HepG2 (cell line): Measurements from ENCODE around the gene B4GALT1. TPM values are rescaled to one million over a fixed set of nuclear protein-coding genes. Genes with fewer than 3 reads are reported as not detected.

Experiments
- ARNT2 ChIP-seq: sonication (generic); formaldehyde crosslinking; IDR thresholded peaks from 2 replicates; pipeline ENCODE4 v1.8.0; 2022; ENCODE audit warnings: mild to moderate bottlenecking, low read depth, missing genetic modification reagents, moderate library complexity
- FIP1L1 ChIP-seq: fragments of 200-400 bp; formaldehyde crosslinking; IDR thresholded peaks from 2 replicates; pipeline ENCODE4 v1.6.1; 2018; ENCODE audit warnings: low read depth, mild to moderate bottlenecking, low read length, moderate library complexity, borderline replicate concordance; ENCODE audit not compliant: insufficient read depth
- FOSL2 ChIP-seq: sonication (generic); formaldehyde crosslinking; IDR thresholded peaks from 2 replicates; pipeline ENCODE4 v1.4.0; 2020; ENCODE audit warnings: missing genetic modification reagents
- GTF3A ChIP-seq: sonication (generic); formaldehyde crosslinking; conservative IDR thresholded peaks from 2 replicates; pipeline ENCODE4 v1.4.0; 2020; ENCODE audit warnings: mild to moderate bottlenecking, missing genetic modification reagents
- HNF4A ChIP-seq: sonication (generic); formaldehyde crosslinking; IDR thresholded peaks from 2 replicates; pipeline ENCODE4 v1.4.0; 2020; ENCODE audit warnings: missing genetic modification reagents
- PATZ1 ChIP-seq: sonication (generic); formaldehyde crosslinking; IDR thresholded peaks from 2 replicates; pipeline ENCODE4 v1.4.0; 2020; ENCODE audit warnings: missing genetic modification reagents
- REXO4 ChIP-seq: sonication (generic); formaldehyde crosslinking; IDR thresholded peaks from 2 replicates; pipeline ENCODE4 v1.8.0; 2022; ENCODE audit warnings: missing genetic modification reagents, mild to moderate bottlenecking, borderline replicate concordance
- ZFX ChIP-seq: sonication (generic); formaldehyde crosslinking; IDR thresholded peaks from 2 replicates; pipeline ENCODE4 v1.4.0; 2020; ENCODE audit warnings: mild to moderate bottlenecking, low read depth, missing genetic modification reagents, moderate library complexity
- ZNF451 ChIP-seq: sonication (generic); formaldehyde crosslinking; IDR thresholded peaks from 2 replicates; pipeline ENCODE4 v1.5.0; 2020; ENCODE audit warnings: mild to moderate bottlenecking, missing genetic modification reagents
- ZNF572 ChIP-seq: sonication (generic); formaldehyde crosslinking; IDR thresholded peaks from 2 replicates; pipeline ENCODE4 v1.5.1; 2020; ENCODE audit warnings: mild to moderate bottlenecking, missing genetic modification reagents
- ZNF776 ChIP-seq: sonication (generic); formaldehyde crosslinking; IDR thresholded peaks from 2 replicates; pipeline ENCODE4 v1.4.0; 2020; ENCODE audit warnings: mild to moderate bottlenecking, missing genetic modification reagents
- ZNF878 ChIP-seq: sonication (generic); formaldehyde crosslinking; IDR thresholded peaks from 2 replicates; pipeline ENCODE4 v1.8.1; 2023; ENCODE audit warnings: mild to moderate bottlenecking, missing genetic modification reagents, moderate library complexity
- polyA plus RNA-seq, 8 experiments: library from polyadenylated mRNA; depleted of rRNA in 3 of 8; stranded (reverse) in 7 of 8; unstranded in 1 of 8; fragments of >200 nt; fragmentation: Illumina TruSeq in 4 of 8; extraction: Trizol in 4 of 8; gene quantifications; 2 replicates each; pipeline versions ENCODE4 v1.2.1 to v1.2.3, GENCODE V29; 2011 to 2016; ENCODE audit warnings: low read depth in 4 of 8, missing spikeins in 1 of 8, mixed read lengths in 1 of 8; ENCODE audit not compliant: insufficient read depth in 1 of 8
- total RNA-seq, 5 experiments: library from RNA; depleted of rRNA; stranded (reverse); fragments of >200 nt; fragmentation: Illumina TruSeq; extraction: Trizol; gene quantifications; 2 replicates each; pipeline ENCODE4 v1.2.3, GENCODE V29; 2016; ENCODE audit warnings: low read depth in 1 of 5
- TF ChIP-seq, protein P1 (sequence below): IDR thresholded peaks from 2 replicates; pipeline ENCODE4 v1.4.0; 2020; ENCODE audit warnings: mild to moderate bottlenecking, missing genetic modification reagents

B4GALT1 gene
- total and polyA plus RNA-seq, 2 of the 13 experiments (the other 11 are each of a cell fraction or from before 2014, with no cell fraction given) = 15.7 to 33.5 TPM

GRCh38 chr9:33151007-33151557 lies 16.1 kb downstream of the B4GALT1 start (continued):
- TF ChIP-seq ZFX (CRISPR knock-in tag) = peak; percentile 33; the same call in 1 of the 2 replicates
- TF ChIP-seq GTF3A (CRISPR knock-in tag) = no peak
- TF ChIP-seq ZNF451 (CRISPR knock-in tag) = no peak
- TF ChIP-seq HNF4A (CRISPR knock-in tag) = 0 out of 2 replicates have a peak, but pooled peaks have one; percentile 49
- no peak for TF ChIP-seq ZNF776 (CRISPR knock-in tag)
- TF ChIP-seq REXO4 (CRISPR knock-in tag) = no peak
- TF ChIP-seq ARNT2 (CRISPR knock-in tag) = no peak
- TF ChIP-seq FIP1L1 = no peak
- TF ChIP-seq FOSL2 (CRISPR knock-in tag) = 0 out of 2 replicates have a peak, but pooled peaks have one; percentile 19
- no peak for TF ChIP-seq ZNF878 (CRISPR knock-in tag)
- TF ChIP-seq PATZ1 (CRISPR knock-in tag) = 0 out of 2 replicates have a peak, but pooled peaks have one; percentile 12
- TF ChIP-seq, protein P1, sequence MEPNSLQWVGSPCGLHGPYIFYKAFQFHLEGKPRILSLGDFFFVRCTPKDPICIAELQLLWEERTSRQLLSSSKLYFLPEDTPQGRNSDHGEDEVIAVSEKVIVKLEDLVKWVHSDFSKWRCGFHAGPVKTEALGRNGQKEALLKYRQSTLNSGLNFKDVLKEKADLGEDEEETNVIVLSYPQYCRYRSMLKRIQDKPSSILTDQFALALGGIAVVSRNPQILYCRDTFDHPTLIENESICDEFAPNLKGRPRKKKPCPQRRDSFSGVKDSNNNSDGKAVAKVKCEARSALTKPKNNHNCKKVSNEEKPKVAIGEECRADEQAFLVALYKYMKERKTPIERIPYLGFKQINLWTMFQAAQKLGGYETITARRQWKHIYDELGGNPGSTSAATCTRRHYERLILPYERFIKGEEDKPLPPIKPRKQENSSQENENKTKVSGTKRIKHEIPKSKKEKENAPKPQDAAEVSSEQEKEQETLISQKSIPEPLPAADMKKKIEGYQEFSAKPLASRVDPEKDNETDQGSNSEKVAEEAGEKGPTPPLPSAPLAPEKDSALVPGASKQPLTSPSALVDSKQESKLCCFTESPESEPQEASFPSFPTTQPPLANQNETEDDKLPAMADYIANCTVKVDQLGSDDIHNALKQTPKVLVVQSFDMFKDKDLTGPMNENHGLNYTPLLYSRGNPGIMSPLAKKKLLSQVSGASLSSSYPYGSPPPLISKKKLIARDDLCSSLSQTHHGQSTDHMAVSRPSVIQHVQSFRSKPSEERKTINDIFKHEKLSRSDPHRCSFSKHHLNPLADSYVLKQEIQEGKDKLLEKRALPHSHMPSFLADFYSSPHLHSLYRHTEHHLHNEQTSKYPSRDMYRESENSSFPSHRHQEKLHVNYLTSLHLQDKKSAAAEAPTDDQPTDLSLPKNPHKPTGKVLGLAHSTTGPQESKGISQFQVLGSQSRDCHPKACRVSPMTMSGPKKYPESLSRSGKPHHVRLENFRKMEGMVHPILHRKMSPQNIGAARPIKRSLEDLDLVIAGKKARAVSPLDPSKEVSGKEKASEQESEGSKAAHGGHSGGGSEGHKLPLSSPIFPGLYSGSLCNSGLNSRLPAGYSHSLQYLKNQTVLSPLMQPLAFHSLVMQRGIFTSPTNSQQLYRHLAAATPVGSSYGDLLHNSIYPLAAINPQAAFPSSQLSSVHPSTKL (CRISPR knock-in tag) = 0 out of 2 replicates have a peak, but pooled peaks have one; percentile 19
- no peak for TF ChIP-seq ZNF572 (CRISPR knock-in tag)
